GM18861 (cell line): ENCODE data around the gene COL27A1.

Source experiments
- ATAC-seq: cut with Tn5 transposase; IDR thresholded peaks from one replicate; pipeline ENCODE4 v1.9.1; 2021; ENCODE audit not compliant: unreplicated experiment

COL27A1 gene

GRCh38 chr9:114261987-114262386 lies 106.7 kb downstream of the COL27A1 start:
- ATAC-seq = no peak

GRCh38 chr9:114263853-114264510 lies 108.6 kb downstream of the COL27A1 start:
- ATAC-seq = no peak

GRCh38 chr9:114264806-114265550 lies 109.6 kb downstream of the COL27A1 start:
- ATAC-seq = no peak

DNA sequence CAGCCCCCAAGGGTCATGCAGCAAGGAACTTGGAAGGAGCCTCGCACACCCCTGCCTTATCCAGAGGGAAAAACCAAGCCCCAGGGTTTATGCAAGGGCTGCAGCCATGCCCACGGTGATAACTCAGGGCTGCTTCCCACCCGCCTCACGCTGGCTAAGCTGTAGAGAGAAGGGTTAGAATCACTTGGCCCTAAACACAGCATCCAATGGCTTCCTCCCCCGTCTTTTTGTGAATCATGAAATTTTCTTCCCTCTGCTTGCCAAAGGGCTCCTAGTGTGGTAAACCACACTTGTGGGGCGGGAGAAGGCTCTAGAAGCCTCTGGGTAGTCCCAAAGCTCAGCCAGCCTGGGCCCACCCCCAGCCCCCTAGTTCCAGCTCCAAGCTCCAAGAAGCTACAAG lies 111.6 kb downstream of the COL27A1 start:
- no peak for ATAC-seq

GRCh38 chr9:114269023-114269422 lies 113.7 kb downstream of the COL27A1 start:
- ATAC-seq = no peak

DNA sequence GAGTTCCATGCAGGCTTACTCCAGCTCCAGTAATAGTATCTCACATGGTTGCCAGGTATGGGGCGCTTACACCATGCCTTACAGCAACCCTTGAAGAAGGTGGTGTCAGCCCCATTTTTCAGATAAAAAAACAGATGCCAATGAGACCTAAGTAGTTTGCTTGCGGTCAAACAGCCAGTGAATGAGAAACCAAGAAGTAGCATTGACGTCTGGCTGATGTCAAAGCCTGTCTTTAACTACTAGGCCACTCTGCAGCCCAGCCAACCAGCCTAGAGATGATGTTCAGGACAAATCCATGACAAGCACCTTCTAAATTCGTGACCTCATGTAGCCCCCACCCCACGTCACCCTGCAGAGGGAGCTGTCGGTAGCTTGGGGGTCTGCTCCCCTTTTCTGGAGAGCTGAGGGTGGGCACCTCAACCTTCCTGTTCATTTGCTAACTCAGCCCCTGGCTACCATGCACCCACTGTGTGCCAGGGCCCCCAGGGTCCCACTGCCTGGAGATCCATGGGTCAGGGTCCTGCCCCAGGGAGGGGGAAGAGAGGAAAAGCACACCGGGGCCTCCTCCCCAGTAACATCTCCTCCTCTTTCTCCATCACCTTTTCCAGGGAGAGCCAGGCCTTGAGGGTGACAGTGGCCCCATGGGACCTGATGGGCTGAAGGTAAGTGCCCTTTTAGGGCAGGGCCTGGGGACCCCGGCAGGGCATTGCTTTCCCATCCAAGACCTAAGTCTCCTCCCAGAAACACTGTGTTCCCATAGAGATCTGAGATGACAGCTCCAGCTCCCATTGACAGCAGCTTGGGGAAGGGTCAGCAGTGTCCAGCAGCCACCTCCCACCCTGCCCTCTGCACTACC lies 115.0 kb downstream of the COL27A1 start:
- ATAC-seq = no peak

GRCh38 chr9:114271556-114272510 lies 116.5 kb downstream of the COL27A1 start:
- ATAC-seq = no peak

DNA sequence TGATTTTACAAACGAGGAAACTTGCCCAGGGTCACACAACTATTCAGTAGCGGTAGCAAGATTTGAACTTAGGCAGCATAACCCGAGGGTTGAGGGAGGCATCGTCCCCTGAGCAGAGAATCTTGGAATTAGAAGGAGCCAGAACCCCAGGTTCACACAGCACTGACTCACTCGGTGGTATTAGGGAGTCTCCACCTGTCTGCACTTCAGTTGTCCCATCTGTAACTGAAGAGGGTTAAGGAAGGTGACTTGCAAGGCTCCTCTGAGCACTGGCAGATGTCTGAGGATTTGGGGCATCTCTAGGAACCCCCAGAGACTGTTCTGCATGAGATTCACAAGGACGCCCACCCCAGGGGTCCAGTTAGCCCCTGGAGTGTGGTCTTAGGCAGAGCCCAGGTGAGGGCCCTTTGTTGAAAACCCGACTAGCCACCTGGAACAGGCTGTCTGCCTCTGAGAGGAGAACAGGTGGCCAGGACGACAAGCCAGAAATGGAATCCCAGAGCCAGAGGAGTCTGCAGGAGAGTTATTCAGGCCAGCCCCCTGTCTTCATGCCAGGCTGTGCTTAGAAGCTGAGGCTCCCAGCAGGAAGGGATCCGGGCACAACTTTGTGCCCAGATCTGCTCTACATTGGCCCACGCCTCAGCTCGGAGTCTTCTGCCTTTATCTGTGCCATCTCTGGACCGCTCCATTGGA lies 117.5 kb downstream of the COL27A1 start:
- ATAC-seq = no peak

- no peak for ATAC-seq
Observed at GRCh38 chr9:114273461-114273881, 118.1 kb downstream of the COL27A1 start.

GRCh38 chr9:114274217-114274616 lies 118.9 kb downstream of the COL27A1 start:
- ATAC-seq = no peak

DNA sequence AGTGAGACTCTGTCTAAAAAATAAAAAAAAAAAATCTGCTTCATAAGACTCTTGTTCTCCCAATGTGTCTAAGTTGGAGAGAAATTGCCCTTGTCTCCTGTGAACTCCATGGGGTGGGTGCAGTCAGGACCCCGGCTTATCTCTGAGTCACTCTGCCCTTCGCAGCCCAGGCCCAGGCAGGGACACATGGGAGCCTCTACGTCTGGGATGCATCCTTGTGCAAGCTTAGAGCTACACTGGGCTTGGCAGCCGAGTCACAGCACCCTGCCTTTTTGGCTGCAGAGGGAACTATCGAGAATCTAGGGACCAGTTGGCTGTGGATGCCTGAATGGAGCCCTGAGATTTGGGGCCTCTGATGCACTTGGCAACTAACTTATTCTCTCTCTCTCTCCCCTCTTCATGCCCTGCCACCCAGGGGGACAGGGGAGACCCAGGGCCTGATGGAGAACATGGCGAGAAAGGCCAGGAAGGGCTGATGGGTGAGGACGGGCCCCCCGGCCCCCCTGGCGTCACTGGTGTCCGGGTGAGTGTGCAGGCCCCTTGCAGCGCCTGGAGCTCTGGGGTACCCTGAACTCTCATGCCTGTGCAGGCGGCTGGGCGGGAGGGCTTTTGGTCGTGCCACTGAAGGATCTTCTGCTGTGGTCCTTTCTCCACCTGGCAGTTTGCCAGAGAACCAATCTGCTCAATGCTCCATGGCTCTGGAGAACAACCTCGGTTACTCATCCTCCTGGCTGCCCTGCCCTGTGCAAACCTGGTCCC lies 120.1 kb downstream of the COL27A1 start:
- ATAC-seq = no peak

DNA sequence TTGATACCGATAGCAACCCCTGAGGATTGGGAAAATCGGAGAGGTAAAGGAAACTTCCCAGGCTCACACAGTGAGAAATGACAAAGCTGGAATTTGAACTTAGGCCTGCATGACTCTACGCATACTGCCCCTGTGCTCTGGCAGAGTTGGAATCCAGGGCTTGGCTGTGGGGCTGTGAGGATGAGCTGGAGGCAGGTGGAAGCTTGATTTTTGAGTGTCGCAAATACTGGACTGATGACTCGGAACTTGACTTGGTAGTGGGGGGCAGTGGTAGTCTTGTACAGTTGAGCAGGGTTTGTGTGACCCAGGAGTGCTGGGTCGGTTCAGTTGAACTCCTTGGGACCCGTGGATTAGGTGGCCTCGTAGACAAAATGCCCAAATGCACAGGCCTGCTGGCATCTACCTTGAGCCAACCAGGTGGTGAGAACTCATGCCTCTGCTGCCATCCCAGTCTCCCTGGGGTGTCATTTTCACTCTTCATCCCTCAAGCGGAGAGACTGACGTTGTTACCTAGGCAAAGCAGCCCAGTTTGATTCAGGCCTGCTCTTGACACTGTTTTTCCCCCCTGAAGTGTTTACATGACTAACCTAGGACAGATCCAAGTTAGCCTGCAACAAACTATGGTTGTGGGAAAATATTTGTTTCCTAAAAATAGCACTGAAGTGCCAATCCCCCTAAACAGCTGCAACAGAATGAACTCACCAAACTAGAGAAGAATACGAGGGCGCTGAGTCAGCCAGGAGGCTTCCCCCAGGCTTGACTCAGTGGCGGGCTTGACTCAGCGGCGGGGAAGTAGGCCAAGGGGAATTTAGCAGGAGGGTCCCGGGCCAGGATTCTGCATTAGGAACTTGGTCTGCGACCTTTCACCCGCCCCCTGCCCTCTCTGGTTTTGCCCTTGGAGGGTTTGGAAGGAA lies 121.8 kb downstream of the COL27A1 start:
- no peak for ATAC-seq

DNA sequence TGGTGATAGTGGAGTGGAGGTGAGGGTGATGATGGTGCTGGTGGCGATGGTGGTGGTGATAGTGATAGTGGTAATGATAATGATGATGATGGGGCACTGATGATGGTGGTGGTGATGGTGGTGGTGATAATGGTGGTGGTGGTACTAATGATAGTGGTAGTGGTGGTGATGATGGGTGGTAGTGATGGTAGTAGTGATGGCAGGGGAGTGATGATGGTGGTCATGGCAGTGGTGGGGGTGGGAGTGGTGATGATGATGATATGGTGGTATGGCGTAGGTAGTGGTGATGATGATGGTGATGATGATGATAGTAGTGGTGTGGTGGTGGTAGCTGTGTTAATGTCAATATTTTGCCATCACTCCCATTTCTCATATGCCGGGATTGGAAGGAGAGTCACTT lies 123.0 kb downstream of the COL27A1 start:
- no peak for ATAC-seq

DNA sequence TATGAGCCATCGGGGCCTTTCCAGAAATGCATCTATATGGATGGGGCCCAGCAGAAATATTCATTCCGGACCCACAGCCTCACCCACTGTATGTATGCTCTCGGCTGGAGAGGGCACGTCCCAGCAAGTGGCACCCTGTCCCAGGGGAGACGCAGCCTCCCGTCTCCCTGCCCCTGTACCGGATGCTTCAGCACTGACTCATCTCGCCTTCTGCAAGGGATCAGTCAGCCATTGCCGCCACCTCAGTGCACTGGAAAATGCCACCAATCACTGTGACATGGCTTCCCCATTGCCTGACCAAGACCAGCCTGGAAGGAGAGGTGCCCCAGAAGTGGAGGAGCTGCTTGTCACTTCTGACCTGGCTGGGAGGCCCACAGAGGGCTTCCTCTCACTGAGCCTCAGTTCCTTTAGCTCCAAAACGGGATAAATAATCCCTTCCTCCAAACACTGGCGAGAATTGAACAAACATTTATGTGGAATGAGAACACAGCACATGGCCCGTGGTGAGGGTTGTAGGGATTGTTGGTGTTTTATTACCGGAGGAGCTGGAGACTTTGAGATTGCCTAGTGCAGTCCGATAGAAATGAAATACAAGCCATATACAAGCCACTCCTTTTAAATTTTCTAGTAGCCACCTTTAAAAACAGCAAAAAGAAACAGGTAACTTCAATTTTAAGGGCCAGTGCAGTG lies 123.7 kb downstream of the COL27A1 start:
- no peak for ATAC-seq

GRCh38 chr9:114279693-114280092 lies 124.4 kb downstream of the COL27A1 start:
- no peak for ATAC-seq

DNA sequence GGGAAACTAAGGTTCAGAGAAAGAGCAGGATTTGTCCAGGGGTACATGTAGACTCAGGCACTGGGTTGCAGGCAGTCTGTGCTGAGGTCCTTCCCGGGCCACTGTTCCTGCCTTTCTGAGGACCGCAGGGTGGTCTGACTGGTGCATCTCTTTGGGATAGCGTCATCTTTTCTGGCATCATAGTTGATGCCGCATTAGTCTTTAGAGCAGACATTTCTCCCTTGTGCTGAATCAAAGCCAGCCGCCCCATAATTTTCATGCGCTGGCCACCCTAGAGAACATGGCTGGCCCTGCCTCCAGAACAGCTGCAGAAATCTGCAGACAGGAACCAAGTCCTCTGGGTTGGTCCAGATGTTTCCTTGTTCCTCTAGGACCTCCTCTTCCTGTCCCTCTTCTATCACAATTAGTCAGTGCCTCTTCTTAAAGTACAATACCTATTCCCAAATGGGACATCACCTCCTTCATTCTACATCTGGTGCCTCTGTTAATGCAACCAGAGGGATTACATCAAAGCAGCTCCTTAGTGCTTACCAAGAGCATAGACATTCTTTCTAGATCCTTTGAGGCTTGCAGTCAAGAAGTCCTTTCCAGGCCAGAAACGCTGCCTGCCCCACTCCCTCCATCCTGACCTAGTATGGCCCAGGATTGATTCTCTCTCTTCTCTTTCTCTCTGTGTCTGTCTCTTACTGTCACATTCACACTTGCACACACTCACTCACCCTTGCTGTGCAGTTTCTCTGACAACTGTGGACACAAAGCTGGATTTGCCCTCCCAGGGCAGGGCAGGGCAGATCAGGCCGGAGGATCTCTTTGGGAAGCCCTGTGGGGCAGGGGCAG lies 125.5 kb downstream of the COL27A1 start:
- no peak for ATAC-seq
